ENCODE results near the gene MBOAT1. TPM values are rescaled to one million over a fixed set of nuclear protein-coding genes. Genes with fewer than 3 reads are reported as not detected.
A peak's percentile ranks its signal among the peaks of the same experiment; 100 is the strongest.

MBOAT1 gene
- total and polyA plus RNA-seq, 12 donors, result 1.5 to 7.9 (median 3.8) TPM

DNA sequence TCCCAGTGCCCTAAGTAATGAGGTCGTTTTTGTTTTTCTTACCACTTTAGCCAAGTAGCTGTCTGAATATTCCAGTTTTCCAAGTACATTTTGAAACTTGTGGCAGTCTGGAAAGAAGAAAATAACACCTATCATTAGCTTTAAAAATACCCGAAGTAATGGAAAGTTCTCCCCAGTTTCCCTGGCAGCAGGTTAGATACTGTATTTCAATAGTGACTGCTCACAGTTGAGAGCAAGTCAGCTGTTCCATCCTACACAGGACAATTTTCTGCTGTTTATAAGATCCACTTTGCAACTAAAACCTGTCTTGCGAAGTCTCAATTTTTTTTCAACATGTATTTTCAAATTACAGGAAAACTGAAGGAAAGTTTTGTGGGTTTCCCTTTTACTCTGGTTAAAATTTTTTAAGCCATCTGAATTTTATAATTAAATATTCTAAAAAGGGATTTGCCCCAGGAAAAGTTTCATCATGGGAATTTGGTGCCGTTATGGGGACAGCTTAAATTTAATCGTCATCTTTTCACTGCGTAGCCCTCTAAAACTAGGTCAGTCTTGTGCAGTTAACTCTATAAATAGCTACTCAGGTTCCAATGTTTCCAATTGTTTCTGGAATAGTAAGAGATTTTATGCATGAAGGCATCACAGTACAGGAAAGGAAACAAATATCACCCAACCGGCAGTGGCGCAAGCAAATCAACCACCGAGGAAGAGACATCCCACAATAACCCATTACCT, 96.9 kb downstream of the MBOAT1 start:
- intact Hi-C loops (cut with DNase I), result loop anchor here in 1 of 10 donors (5.0 kb wide), 1 partner anchor 97 kb away; the partner anchor contains the start of gene MBOAT1
- 45 to 51% methylated on average over 9 of the region's 9 CpGs for WGBS, 2 donors
- H3K4me3 ChIP-seq, result no peak overlapping the region
- DNase-seq, result no peak
- TF ChIP-seq, protein P1, sequence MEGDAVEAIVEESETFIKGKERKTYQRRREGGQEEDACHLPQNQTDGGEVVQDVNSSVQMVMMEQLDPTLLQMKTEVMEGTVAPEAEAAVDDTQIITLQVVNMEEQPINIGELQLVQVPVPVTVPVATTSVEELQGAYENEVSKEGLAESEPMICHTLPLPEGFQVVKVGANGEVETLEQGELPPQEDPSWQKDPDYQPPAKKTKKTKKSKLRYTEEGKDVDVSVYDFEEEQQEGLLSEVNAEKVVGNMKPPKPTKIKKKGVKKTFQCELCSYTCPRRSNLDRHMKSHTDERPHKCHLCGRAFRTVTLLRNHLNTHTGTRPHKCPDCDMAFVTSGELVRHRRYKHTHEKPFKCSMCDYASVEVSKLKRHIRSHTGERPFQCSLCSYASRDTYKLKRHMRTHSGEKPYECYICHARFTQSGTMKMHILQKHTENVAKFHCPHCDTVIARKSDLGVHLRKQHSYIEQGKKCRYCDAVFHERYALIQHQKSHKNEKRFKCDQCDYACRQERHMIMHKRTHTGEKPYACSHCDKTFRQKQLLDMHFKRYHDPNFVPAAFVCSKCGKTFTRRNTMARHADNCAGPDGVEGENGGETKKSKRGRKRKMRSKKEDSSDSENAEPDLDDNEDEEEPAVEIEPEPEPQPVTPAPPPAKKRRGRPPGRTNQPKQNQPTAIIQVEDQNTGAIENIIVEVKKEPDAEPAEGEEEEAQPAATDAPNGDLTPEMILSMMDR (IDR thresholded peaks at IDR 0.05), result no peak
- H3K27ac ChIP-seq, result peak overlapping the region in 6 of 10 donors; percentile 9 to 42 (median 12)
- H3K27me3 ChIP-seq, result no peaks in the 10 kb centered on the region
- no peaks in the 10 kb centered on the region for H3K9me3 ChIP-seq
- peak in 4 of 8 donors; percentile 42 to 59 (median 53) for ATAC-seq
- H3K4me1 ChIP-seq, result peaks cover 0 to 23% (median 0%) of the 10 kb centered on the region in 9 donors
- peaks cover 0 to 78% (median 3%) of the 10 kb centered on the region in 9 donors for H3K36me3 ChIP-seq

DNA sequence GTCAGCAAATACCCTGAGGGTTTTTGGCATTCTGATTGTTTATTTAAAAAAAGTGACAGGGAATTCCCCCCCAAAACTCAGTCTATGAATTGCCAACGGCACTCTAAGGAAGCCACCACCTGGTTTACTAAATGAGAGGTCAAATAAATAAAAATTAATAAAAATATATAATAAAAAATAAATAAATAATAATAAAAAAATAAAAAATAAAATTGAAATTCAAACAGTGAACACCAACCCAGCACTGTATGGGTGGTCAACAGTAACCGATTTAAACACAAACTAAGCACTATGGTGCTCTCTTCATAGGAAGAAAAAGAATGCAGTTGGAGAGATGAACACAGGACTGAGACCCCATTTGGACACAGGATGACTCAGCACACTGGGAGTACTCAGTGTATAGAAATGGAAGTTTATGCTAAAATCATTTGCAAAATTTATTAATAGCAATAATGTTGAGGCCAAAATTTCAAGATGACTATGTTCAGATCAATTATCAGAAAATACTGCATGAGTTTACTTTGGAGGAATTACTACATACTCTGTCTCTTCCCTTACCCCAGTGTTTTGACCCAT, 98.5 kb downstream of the MBOAT1 start:
- Histone ChIP-seq H3K4me1 (peaks cover 0 to 16% (median 0%) of the 10 kb centered on the region in 9 donors), H3K4me3 (no peak overlapping the region), H3K9me3 (no peaks in the 10 kb centered on the region), H3K27ac (no peak overlapping the region), H3K27me3 (no peaks in the 10 kb centered on the region), H3K36me3 (peaks cover 0 to 80% (median 3%) of the 10 kb centered on the region in 9 donors)
- 95 to 98% methylated on average over 2 of the region's 2 CpGs for WGBS, 2 donors
- DNase-seq (no peak), ATAC-seq (no peak)
- intact Hi-C loops (cut with DNase I), result no loop called here
- TF ChIP-seq, protein P1 (IDR thresholded peaks at IDR 0.05), result no peak

DNA sequence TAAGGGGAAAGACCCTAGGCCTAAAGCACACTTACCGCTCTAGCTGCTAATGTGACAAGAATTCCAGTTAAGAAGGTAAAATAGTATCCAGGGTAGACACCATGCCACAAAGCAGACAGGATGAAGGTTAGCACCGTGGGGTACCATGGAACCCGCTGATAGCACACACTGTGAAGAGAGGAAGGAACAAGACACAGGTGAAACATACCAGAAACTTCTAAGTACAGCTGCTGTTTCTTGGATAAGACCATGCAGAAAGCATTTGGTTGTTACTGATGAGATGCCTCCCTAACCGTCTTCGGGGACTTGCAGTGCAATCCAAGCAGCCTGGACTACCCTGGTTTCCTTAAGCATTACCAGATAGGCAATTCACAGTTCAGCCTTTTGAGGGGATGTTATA, 99.4 kb downstream of the MBOAT1 start:
- 87 to 95% methylated on average over 5 of the region's 5 CpGs for WGBS, 2 donors
- Histone ChIP-seq H3K4me3 (no peak overlapping the region), H3K27me3 (no peaks in the 10 kb centered on the region), H3K27ac (no peak overlapping the region), H3K9me3 (no peaks in the 10 kb centered on the region), H3K4me1 (peaks cover 0 to 14% (median 0%) of the 10 kb centered on the region in 9 donors), H3K36me3 (peaks cover 0 to 82% (median 3%) of the 10 kb centered on the region in 9 donors)
- TF ChIP-seq, protein P1 (IDR thresholded peaks at IDR 0.05), result no peak
- DNase-seq, result no peak
- ATAC-seq, result no peak
- intact Hi-C loops (cut with DNase I), result no loop called here

DNA sequence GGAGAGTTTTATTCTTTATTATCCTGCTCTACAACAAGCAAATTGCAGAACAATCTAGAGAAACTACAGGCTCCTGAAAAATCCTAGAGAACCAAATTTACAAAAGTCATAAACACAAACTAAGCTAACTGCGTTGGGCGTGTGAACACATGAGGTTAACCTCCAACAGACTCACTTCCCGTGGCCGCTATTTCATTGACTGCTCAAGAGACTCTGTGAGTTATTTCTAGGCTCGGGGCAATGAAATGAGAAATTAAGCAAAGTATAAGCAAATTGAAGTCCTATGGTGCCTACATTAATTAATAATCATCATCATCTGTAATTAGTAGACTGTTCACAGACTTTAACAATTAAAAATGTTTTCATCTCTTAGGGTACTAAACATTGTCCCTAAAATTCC, 100.0 kb downstream of the MBOAT1 start:
- Histone ChIP-seq H3K27me3 (no peaks in the 10 kb centered on the region), H3K36me3 (peaks cover 0 to 82% (median 3%) of the 10 kb centered on the region in 9 donors), H3K9me3 (no peaks in the 10 kb centered on the region), H3K4me3 (no peak overlapping the region), H3K4me1 (peaks cover 0 to 18% (median 0%) of the 10 kb centered on the region in 9 donors), H3K27ac (no peak overlapping the region)
- intact Hi-C loops (cut with DNase I), result no loop called here
- WGBS, 2 donors, result 91% methylated on average over 5 of the region's 5 CpGs
- no peak for ATAC-seq
- TF ChIP-seq, protein P1 (IDR thresholded peaks at IDR 0.05), result no peak
- DNase-seq, result no peak

Measured in heart right ventricle (tissue), 16 donors.